Peyer's patch (tissue), 4 donors: ENCODE results near the gene NELFCD. TPM values are rescaled to one million over a fixed set of nuclear protein-coding genes. Genes with fewer than 3 reads are reported as not detected.
A peak's percentile ranks its signal among the peaks of the same experiment; 100 is the strongest.
"Not testable (repeated sequence)": the region's sequence is repeated elsewhere in the genome, so short reads cannot be mapped to it uniquely, and the experiment has no call there.

ENCODE experiments used
- DNase-seq, 3 donors: peaks; one replicate each; pipeline ENCODE4 v3.0.0-alpha.2; 2017 to 2019
- H3K27ac ChIP-seq, 4 donors: fragments of 200-600 bp; sonication (generic); one replicate each; pipeline ENCODE4 v1.5.1; 2016 to 2019
- H3K27me3 ChIP-seq, 2 donors: fragments of 200-600 bp; sonication (generic); one replicate each; pipeline ENCODE4 v1.5.1; 2019
- H3K36me3 ChIP-seq, 3 donors: fragments of 200-600 bp; sonication (generic); one replicate each; pipeline ENCODE4 v1.5.1; 2016 to 2019
- H3K4me1 ChIP-seq, 4 donors: fragments of 200-600 bp; sonication (generic); one replicate each; pipeline ENCODE4 v1.5.1; 2016 to 2019
- H3K4me3 ChIP-seq, 4 donors: fragments of 200-600 bp; sonication (generic); 1 replicate in 3 of 4; 2 replicates in 1 of 4; pipeline ENCODE4 v1.5.1; 2016 to 2019; ENCODE audit warnings: mild to moderate bottlenecking in 1 of 4
- H3K9me3 ChIP-seq, 4 donors: fragments of 200-600 bp; sonication (generic); one replicate each; pipeline ENCODE4 v1.5.1; 2016 to 2019; ENCODE audit warnings: mild to moderate bottlenecking in 1 of 4
- CTCF ChIP-seq, 6 experiments: fragments of 450-650 bp in 4 of 6; fragments of 200-600 bp in 2 of 6; sonication (generic) in 1 of 6; IDR thresholded peaks; one replicate each; pipeline ENCODE4 v1.5.1; 2017 to 2019; ENCODE audit warnings: antibody characterized with exemption in 6 of 6, mild to moderate bottlenecking in 3 of 6, moderate library complexity in 1 of 6
- POLR2A ChIP-seq, 2 donors: fragments of 450-650 bp; IDR thresholded peaks; one replicate each; pipeline ENCODE4 v1.5.1; 2017; ENCODE audit warnings: antibody characterized with exemption in 2 of 2, mild to moderate bottlenecking in 2 of 2, moderate library complexity in 2 of 2
- total RNA-seq, 4 donors: library from RNA; depleted of rRNA; stranded (reverse); fragments of >200 nt; gene quantifications; one replicate each; pipeline ENCODE4 v1.1.0, GENCODE V29; 2016

NELFCD gene
- total RNA-seq, 4 donors from 2014 or later: 39.6 to 98.2 (median 65.1) TPM

GRCh38 chr20:58976061-58976730, 4.9 kb upstream of the NELFCD start:
- no peak for TF ChIP-seq POLR2A (IDR thresholded peaks at IDR 0.05)

GRCh38 chr20:58978351-58979190, 2.5 kb upstream of the NELFCD start:
- no peak overlapping the region for H3K27ac ChIP-seq
- no peaks in the 10 kb centered on the region for H3K36me3 ChIP-seq
- peaks cover 0 to 12% (median 4%) of the 10 kb centered on the region in 4 donors for H3K4me1 ChIP-seq
- TF ChIP-seq CTCF (IDR thresholded peaks at IDR 0.05) (no peak), POLR2A (IDR thresholded peaks at IDR 0.05) (no peak)
- no peaks in the 10 kb centered on the region for H3K27me3 ChIP-seq
- H3K4me3 ChIP-seq: no peak overlapping the region
- peak in 1 of 3 donors; percentile 12 for DNase-seq
- H3K9me3 ChIP-seq: peaks cover 0 to 8% (median 0%) of the 10 kb centered on the region in 4 donors

More at GRCh38 chr20:58976061-58976730, 4.9 kb upstream of the NELFCD start:
- no peaks in the 10 kb centered on the region for H3K36me3 ChIP-seq
- DNase-seq: no peak
- no peak overlapping the region for H3K27ac ChIP-seq
- no peaks in the 10 kb centered on the region for H3K4me1 ChIP-seq
- H3K27me3 ChIP-seq: no peaks in the 10 kb centered on the region
- no peak overlapping the region for H3K4me3 ChIP-seq
- peaks cover 0 to 8% (median 0%) of the 10 kb centered on the region in 4 donors for H3K9me3 ChIP-seq

- Histone ChIP-seq H3K27ac (peak overlapping the region; percentile 80 to 94 (median 84)), H3K36me3 (peaks cover 0 to 8% (median 0%) of the 10 kb centered on the region in 3 donors), H3K27me3 (no peaks in the 10 kb centered on the region), H3K4me3 (peak overlapping the region; percentile 64 to 97 (median 66)), H3K4me1 (peaks cover 0 to 30% (median 4%) of the 10 kb centered on the region in 4 donors), H3K9me3 (no peaks in the 10 kb centered on the region)
- no peak for TF ChIP-seq CTCF (IDR thresholded peaks at IDR 0.05)
- TF ChIP-seq POLR2A (IDR thresholded peaks at IDR 0.05): no peak
- DNase-seq: peak in 2 of 3 donors; percentile 17 to 48
These were observed 740 bp downstream of the NELFCD start for GRCh38 chr20:58981628-58982364.

GRCh38 chr20:58982406-58983114, 1.5 kb downstream of the NELFCD start:
- no peak for TF ChIP-seq CTCF (IDR thresholded peaks at IDR 0.05)
- no peak for TF ChIP-seq POLR2A (IDR thresholded peaks at IDR 0.05)
- H3K27ac ChIP-seq: peak overlapping the region in 1 of 4 donors; percentile 87
- peak overlapping the region in 3 of 4 donors; percentile 64 to 97 (median 68) for H3K4me3 ChIP-seq
- H3K27me3 ChIP-seq: no peaks in the 10 kb centered on the region
- H3K9me3 ChIP-seq: no peaks in the 10 kb centered on the region
- DNase-seq: peak in 2 of 3 donors; percentile 15 to 47
- peaks cover 0 to 15% (median 0%) of the 10 kb centered on the region in 3 donors for H3K36me3 ChIP-seq
- peaks cover 0 to 30% (median 4%) of the 10 kb centered on the region in 4 donors for H3K4me1 ChIP-seq

- Histone ChIP-seq H3K4me1 (peaks cover 0 to 30% (median 4%) of the 10 kb centered on the region in 4 donors), H3K36me3 (peaks cover 0 to 20% (median 0%) of the 10 kb centered on the region in 3 donors)
- not testable (repeated sequence) for H3K27ac ChIP-seq, H3K4me3 ChIP-seq, H3K9me3 ChIP-seq, H3K27me3 ChIP-seq
- DNase-seq: peak in 2 of 3 donors; percentile 13 to 31
These were observed 2.0 kb downstream of the NELFCD start for GRCh38 chr20:58983115-58983468.

GRCh38 chr20:58984691-58985090, 3.6 kb downstream of the NELFCD start:
- peaks cover 0 to 36% (median 0%) of the 10 kb centered on the region in 3 donors for H3K36me3 ChIP-seq
- H3K27me3 ChIP-seq: no peaks in the 10 kb centered on the region
- H3K9me3 ChIP-seq: no peaks in the 10 kb centered on the region
- H3K4me1 ChIP-seq: peaks cover 0 to 30% (median 4%) of the 10 kb centered on the region in 4 donors
- peak in 2 of 3 donors; percentile 13 to 40 for DNase-seq
- TF ChIP-seq CTCF (IDR thresholded peaks at IDR 0.05) (no peak), POLR2A (IDR thresholded peaks at IDR 0.05) (no peak)
- H3K4me3 ChIP-seq: no peak overlapping the region
- no peak overlapping the region for H3K27ac ChIP-seq
